GM19099 (cell line): Measurements from ENCODE around the gene MYO5B.

Experiments
- POLR2A ChIP-seq: IDR thresholded peaks from 3 replicates; pipeline ENCODE4 v1.6.1; 2011; ENCODE audit warnings: low read depth; ENCODE audit not compliant: insufficient read length; ENCODE audit errors: extremely low read depth

MYO5B gene

DNA sequence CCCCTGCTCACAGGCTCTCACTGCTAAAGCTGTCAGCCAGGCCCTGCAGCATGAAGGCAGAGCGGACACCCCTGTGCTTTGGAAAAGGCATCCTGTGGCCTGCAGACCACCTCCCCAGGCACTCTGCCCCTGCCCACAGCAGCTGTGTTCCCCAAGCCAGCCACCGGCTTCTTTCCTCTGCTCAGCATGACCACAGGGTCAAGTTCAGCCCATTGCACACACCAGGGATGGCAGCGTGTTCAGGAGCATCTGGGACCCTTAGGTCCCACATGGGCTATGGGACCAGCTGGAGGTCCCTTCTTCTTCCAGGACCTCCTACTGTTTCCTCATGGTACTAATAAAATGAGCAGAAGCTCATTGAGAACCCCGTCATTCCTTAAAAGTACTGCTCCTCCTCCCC lies 263.2 kb downstream of the MYO5B start:
- TF ChIP-seq POLR2A, result no peak

DNA sequence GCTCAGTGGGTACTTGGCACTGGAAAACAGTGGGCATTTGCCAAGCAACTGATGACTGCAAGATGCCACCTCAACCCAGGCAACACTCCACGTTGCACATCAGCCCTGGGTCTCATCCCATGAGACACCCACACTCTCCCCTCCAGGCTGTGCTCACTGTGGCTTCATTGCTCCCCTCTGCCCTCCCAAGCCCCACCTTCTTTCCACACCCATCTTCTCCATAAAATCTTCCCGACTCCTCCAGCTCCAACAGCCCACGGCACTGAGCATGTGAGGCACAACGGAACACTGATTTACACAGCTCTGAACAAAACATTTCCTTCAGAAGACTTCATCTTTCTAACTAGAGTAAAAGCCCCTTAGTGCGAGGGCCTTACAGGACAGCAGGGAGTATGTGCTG lies 263.8 kb downstream of the MYO5B start:
- TF ChIP-seq POLR2A, result no peak

DNA sequence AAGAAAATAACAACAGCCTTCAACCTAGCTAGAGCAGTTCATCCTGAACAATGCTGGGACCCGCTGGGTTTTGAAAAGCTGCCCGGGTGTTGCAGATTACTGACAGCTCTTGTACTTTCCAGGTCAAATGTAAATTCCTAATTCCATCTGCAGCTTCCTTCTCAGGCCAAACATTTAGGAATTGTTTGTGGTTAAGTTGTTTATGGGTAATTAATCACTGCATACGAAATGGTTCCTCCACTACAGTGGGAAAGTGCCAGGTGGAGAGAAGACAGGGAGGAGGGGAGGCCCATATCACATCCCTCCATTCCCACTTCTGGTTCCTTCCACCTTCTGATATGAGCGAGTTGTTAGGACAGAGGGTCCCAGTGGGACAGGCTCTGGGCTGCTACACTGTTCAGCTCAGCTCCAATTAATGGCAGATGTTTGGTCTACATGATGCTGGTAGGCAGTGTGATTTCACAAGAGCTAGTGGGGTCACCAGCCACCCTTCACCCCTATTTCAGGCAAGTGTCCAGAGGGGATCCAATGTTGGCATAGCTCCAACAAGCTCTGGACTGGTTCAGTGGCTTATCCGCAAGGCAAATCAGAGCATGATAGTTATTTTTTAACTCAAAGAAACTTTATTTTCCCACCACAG lies 268.7 kb downstream of the MYO5B start:
- no peak for TF ChIP-seq POLR2A

DNA sequence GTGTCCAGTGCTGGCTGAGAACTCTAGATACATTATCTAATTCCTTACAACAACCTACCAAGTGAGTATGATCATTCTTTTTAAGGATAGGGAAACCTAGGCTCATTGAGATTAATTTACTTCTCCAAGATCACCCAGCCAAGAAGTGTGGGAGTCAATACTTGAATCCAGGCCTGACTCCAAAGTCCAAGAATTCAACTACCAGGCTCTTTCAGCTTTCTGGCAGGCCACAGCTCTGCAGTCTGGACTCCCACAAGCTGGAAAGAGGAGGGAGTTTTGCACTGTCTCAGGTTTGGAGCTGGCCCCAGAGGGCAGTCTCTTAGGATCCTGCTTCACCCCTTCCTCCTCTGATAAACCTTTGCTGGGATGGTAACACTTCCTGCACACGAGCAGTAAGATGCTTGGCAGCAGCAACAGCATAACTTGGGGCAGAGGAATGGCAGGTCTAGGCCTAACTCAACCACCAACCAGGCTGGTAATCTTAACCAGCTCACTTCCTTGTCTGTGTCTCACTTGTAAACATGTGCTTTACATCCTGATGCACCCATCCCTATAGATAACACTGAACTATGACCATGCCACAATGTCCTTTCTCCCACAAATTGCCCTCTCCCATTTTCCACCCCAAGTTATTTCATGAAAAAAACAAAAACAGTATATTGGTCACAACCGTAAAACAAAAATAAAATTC lies 270.5 kb downstream of the MYO5B start:
- TF ChIP-seq POLR2A, result no peak

DNA sequence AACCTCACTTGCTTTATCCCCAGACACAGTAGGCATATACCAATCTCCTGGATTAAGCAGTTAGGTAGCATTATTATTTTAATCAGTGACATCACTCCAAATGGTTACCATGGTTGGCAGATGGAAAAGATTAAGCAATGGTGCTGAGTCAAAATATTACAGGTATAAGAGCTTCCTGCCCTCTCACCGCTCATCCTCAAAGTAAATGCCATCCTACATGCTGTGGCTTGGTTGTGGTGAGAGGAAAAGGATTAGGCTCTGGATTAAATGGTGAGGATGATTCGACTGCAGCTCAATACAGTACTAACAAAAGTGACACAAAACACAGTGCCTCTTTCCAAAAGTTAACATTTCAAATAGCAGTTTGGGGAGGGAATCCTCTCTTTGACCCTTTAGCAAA lies 272.7 kb downstream of the MYO5B start:
- no peak for TF ChIP-seq POLR2A

DNA sequence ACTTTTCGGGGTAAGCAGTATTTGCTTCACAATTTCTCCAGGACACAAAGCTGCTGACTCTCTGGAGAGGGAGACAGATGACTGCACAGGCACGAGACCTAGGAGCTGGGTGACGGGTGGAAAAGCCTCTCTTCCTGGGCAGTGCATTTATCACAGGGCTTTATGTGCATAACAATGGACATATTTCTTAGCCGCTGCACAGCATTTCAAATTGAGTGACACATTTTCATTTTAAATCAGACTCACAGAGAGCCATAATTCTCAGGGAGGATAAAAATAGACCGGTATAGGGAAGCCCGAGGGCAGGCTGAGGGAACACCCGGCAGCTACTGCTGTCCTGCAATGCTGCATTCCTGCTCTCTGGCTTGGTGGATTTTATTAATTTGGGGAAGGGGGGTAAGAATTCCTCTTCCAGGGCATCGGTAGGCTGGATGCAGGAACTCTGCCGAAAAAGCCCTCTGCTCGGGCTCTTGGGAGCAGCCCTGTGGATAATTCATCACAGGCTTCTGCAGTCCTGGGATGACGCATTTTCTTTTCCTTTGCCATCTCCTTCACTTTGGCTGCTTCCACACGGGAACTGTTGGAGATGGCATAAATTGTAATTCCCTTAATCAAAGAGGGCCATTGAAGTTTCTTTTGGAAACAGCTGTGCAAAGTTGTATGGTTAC lies 273.5 kb downstream of the MYO5B start:
- no peak for TF ChIP-seq POLR2A

DNA sequence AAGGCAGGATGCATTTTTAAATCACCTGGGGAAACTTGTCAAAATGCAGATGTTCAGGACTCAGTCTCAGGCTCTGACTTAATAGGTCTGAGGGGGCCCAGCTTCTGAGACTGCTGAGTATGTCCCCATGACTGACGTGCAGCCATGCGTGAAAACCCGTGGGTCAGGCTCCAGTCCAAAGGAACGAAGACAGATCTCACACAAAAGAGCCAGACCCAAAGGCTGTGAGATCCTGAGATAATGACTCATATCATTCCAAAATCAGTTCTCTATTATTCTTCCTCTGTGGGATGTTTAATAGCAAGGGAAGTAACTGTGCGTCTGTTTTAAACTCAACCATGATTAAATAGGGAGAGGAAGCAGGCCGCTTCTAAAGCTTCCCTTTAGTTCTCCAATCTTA lies 274.2 kb downstream of the MYO5B start:
- no peak for TF ChIP-seq POLR2A

DNA sequence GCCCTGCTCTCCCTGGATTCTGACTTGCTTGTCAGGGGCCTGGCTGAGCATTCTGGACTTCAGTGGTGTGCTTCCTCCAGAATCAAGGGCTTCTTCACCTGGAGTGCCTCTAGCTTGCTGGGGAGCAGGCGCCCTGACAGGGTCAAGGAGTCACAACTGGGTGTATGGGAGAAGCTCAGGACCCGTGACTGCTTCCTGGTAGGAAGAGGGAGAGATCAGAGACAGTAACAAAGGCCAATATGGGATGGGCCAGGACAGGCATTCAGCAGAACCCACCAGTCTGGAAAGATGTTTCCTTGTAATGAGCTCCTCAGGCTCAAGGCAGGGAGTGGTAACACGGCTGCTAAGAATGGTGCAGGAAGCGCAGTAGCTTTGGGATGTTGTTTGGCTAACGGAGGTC lies 277.2 kb downstream of the MYO5B start:
- TF ChIP-seq POLR2A, result no peak

DNA sequence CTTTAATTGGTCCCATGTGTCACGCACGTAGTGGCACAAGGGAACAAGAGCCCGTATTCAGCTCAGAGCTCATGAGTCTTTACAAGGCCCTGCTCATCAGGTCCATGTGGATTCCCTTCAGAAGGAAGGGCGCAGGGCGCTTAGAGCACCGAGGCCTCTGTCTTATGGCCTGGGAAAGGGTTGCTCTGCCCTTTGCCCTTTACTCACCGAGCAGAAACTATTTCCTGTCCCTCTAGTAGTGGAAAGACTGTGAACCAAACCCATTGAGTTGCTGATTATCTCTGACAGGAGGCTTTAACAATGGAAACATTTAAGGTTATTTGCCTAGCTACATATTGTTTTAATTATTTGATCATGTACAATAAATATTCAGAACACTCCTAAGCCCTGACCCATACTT lies 279.6 kb downstream of the MYO5B start:
- no peak for TF ChIP-seq POLR2A

DNA sequence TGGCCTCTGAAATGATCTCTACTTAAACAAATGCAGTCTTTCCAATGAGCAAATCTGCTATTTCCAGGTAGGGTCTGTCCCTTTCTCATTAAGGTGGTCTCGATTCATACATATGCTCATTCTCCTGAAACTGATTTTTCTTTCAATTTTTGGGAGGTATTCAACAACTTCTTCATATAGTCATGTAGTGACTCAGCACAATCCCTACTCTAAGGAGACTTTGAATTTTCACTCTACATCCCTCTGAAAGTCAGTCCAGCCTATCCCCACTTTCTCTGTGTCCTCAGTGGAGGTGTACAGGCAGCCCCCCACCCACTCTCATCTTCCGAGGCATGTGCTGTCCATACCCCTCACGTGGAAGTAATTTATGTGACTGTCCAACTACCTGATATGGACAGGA lies 281.7 kb downstream of the MYO5B start:
- TF ChIP-seq POLR2A, result no peak

DNA sequence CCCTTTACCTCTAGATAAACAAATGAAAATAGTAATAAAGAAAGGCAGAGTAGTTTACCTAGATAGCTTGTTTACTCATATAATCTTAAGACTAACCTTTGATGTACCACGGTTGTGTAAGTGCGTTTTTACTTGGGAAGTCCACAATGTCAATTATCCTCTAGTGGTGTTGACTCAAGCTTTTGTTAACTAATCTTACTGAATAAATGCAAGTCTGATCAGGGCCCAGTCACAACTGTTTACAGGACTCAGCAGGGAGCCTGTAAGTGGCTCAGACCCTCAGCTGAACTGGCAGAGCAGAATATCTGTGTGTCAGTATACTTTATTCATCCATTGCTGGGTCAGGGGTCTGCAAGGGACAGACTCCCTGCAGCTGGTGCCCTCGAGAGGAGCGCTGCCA lies 283.5 kb downstream of the MYO5B start:
- TF ChIP-seq POLR2A, result no peak

DNA sequence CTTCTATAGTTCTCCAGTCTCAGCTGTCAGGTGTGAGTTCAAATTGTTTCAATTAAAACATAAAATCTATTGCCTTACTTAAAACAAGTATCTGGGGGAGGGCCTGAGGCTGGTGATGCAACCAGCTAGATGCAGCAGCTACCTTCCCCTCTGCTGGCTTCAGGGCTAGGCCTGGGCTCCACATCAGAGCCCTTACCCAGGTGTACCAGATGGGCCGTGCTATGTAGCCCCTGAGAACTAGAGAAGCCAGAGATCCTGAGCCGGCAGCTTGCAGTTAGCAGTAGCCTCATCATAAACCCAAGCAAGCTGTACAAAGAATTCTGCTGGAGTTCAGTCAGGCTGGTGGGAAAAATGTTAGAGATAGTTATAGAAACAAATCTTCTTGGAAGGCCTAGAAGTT lies 284.0 kb downstream of the MYO5B start:
- TF ChIP-seq POLR2A, result no peak

DNA sequence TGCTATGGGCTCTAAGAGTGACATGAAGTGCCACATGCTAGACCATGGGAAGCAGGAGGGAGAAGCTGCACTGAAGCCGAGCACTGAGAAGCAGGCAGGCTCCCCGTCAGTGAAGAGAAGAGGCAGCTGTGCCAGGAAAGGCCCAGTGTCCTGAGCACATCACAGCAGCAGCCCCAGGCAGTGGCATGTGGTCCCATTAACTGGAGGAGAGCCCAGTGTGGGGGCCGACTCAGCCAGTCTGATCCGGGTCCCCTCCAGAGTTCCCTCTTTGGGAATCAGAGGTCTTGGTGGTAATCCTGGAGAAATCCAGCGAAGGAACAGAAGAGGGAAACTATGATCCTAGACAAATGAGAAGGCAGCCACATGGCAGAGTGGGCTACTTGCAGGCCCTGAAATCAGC lies 284.9 kb downstream of the MYO5B start:
- no peak for TF ChIP-seq POLR2A

DNA sequence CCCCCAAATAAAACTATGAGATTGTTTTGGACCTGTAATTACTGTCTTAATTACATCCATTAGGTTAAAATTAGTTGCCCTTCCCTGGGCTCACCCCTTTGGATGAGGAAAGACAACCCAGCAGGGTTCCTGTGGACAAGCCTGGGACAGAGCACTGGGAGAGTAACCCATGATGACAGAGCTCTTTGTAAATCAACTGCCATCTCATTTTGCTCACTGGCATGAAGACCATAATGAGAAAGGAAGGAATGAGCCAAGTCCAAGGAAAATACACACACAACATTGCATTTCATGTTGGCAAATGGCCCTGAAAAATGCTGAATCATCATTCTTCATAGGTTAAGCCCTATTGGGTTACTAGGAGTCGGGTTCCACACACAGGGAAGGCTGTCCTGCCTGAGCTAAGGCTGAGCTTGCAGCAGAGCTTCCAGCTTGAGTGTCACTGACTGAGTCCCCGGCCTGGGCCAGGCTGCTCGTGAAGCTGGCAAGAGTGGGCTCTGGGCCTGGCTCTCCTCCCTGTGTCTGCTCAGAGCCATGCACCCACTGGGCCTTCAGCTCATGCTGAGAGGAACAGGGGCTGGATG lies 287.5 kb downstream of the MYO5B start:
- TF ChIP-seq POLR2A, result no peak

DNA sequence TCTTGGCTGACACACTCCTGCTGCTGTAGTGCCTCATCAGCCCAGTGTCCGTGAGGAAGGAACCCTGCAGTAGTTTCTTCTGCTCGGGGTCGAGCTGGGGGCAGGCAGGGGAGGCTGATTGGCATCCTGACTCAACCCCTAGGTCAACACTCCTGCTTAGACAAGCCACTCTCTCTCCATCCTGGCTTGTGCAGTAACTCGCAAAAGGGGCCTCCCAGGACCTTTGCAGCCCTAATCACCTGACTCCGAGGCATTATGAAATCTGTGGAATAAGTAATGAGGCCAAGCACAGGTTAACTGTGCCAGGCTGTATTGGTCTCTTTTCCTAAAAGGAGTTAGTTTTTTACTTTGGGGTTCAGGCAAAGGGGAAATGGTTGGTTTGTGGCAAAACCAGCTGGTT lies 289.2 kb downstream of the MYO5B start:
- TF ChIP-seq POLR2A, result no peak
